HEK293 (cell line): ENCODE results near the gene LAMTOR4.

Source experiments
- CTCF ChIA-PET: fragments of 350-600 bp; formaldehyde crosslinking; extraction: SDS; loops from one replicate; lab custom pipeline; 2021; ENCODE audit warnings: antibody characterized with exemption; lab: Yijun Ruan, JAX
- POLR2A ChIA-PET: fragments of 300-600 bp; formaldehyde crosslinking; extraction: SDS; loops from one replicate; lab custom pipeline; 2020; ENCODE audit warnings: antibody characterized with exemption, inconsistent platforms; lab: Yijun Ruan, JAX
- H3K27ac ChIP-seq: fragments of 200-500 bp; sonication (Bioruptor generic); 2 replicates; pipeline ENCODE4 v1.5.1; 2014; ENCODE audit warnings: low read depth, low read length, control low read depth, inconsistent platforms; ENCODE audit errors: extremely low read depth
- H3K36me3 ChIP-seq, 2 experiments: fragments of 200-500 bp in 1 of 2; sonication (Bioruptor generic) in 1 of 2; 1 replicate in 1 of 2; 2 replicates in 1 of 2; pipeline ENCODE4 v1.5.1; 2014 to 2017; ENCODE audit warnings: inconsistent platforms in 2 of 2, low read length in 2 of 2; ENCODE audit not compliant: control insufficient read depth in 2 of 2, insufficient read depth in 1 of 2
- H3K4me1 ChIP-seq: fragments of 200-500 bp; sonication (Bioruptor generic); 2 replicates; pipeline ENCODE4 v1.5.1; 2014; ENCODE audit warnings: mild to moderate bottlenecking, low read length, inconsistent platforms; ENCODE audit not compliant: control insufficient read depth, insufficient read depth
- H3K4me3 ChIP-seq: 2 replicates; pipeline ENCODE4 v1.5.1; 2011; ENCODE audit warnings: low read depth, mild to moderate bottlenecking, control low read depth, low read length, moderate library complexity
- H3K9me3 ChIP-seq: fragments of 200-500 bp; sonication (Bioruptor generic); 2 replicates; pipeline ENCODE4 v1.5.1; 2014; ENCODE audit warnings: low read depth, low read length, inconsistent platforms; ENCODE audit not compliant: control insufficient read depth, insufficient read depth
- ELK4 ChIP-seq: IDR thresholded peaks from 2 replicates; pipeline ENCODE4 v1.6.1; 2011; ENCODE audit warnings: mild to moderate bottlenecking, low read depth, low read length, borderline replicate concordance
- KLF1 ChIP-seq: fragments of 450-650 bp; formaldehyde crosslinking; IDR thresholded peaks from 2 replicates; pipeline ENCODE4 v1.5.1; 2016; ENCODE audit warnings: missing biosample characterization, missing genetic modification characterization
- SCRT1 ChIP-seq: fragments of 450-650 bp; formaldehyde crosslinking; IDR thresholded peaks from 2 replicates; pipeline ENCODE4 v1.5.1; 2016; ENCODE audit warnings: missing biosample characterization, missing genetic modification characterization, borderline replicate concordance
- SCRT2 ChIP-seq: fragments of 450-650 bp; formaldehyde crosslinking; IDR thresholded peaks from 2 replicates; pipeline ENCODE4 v1.5.1; 2016; ENCODE audit warnings: missing biosample characterization, missing genetic modification characterization
- ZBTB10 ChIP-seq: fragments of 450-650 bp; formaldehyde crosslinking; IDR thresholded peaks from 2 replicates; pipeline ENCODE4 v1.5.1; 2016; ENCODE audit warnings: missing biosample characterization, missing genetic modification characterization
- ZBTB7A ChIP-seq: fragments of 450-650 bp; formaldehyde crosslinking; IDR thresholded peaks from 2 replicates; pipeline ENCODE4 v1.5.1; 2016; ENCODE audit warnings: low read depth, missing biosample characterization, missing genetic modification characterization
- ZNF133 ChIP-seq: fragments of 450-650 bp; formaldehyde crosslinking; IDR thresholded peaks from 2 replicates; pipeline ENCODE4 v1.5.1; 2016; ENCODE audit warnings: missing biosample characterization, missing genetic modification characterization
- ZNF211 ChIP-seq: fragments of 450-650 bp; formaldehyde crosslinking; IDR thresholded peaks from 2 replicates; pipeline ENCODE4 v1.5.1; 2016; ENCODE audit warnings: low read depth, missing biosample characterization, missing genetic modification characterization
- ZNF311 ChIP-seq: fragments of 450-650 bp; formaldehyde crosslinking; IDR thresholded peaks from 2 replicates; pipeline ENCODE4 v1.5.1; 2017; ENCODE audit warnings: missing biosample characterization, missing genetic modification characterization, borderline replicate concordance
- ZNF350 ChIP-seq: fragments of 450-650 bp; formaldehyde crosslinking; IDR thresholded peaks from 2 replicates; pipeline ENCODE4 v1.5.0; 2017; ENCODE audit warnings: missing biosample characterization, mild to moderate bottlenecking, missing genetic modification characterization
- ZNF433 ChIP-seq: fragments of 450-650 bp; formaldehyde crosslinking; IDR thresholded peaks from 2 replicates; pipeline ENCODE4 v1.5.1; 2016; ENCODE audit warnings: missing biosample characterization, missing genetic modification characterization, low read depth
- ZNF473 ChIP-seq: fragments of 450-650 bp; formaldehyde crosslinking; IDR thresholded peaks from 2 replicates; pipeline ENCODE4 v1.5.1; 2017; ENCODE audit warnings: missing biosample characterization, missing genetic modification characterization
- ZNF514 ChIP-seq: fragments of 450-650 bp; formaldehyde crosslinking; IDR thresholded peaks from 2 replicates; pipeline ENCODE4 v1.5.1; 2016; ENCODE audit warnings: missing biosample characterization, missing genetic modification characterization
- ZNF518A ChIP-seq: fragments of 450-650 bp; formaldehyde crosslinking; conservative IDR thresholded peaks from 2 replicates; pipeline ENCODE4 v1.5.1; 2016; ENCODE audit warnings: low read depth, missing biosample characterization, missing genetic modification characterization
- ZNF555 ChIP-seq: fragments of 450-650 bp; formaldehyde crosslinking; conservative IDR thresholded peaks from 2 replicates; pipeline ENCODE4 v1.5.1; 2017; ENCODE audit warnings: missing biosample characterization, mild to moderate bottlenecking, missing genetic modification characterization, inconsistent platforms
- ZNF623 ChIP-seq: fragments of 450-650 bp; formaldehyde crosslinking; IDR thresholded peaks from 2 replicates; pipeline ENCODE4 v1.5.1; 2016; ENCODE audit warnings: missing biosample characterization, missing genetic modification characterization
- ZNF660 ChIP-seq: fragments of 450-650 bp; IDR thresholded peaks from 2 replicates; pipeline ENCODE4 v1.5.1; 2018; ENCODE audit warnings: missing biosample characterization, mild to moderate bottlenecking, missing genetic modification characterization
- ZNF837 ChIP-seq: fragments of 450-650 bp; formaldehyde crosslinking; IDR thresholded peaks from 2 replicates; pipeline ENCODE4 v1.5.1; 2016; ENCODE audit warnings: missing biosample characterization, missing genetic modification characterization
- ZNF843 ChIP-seq: fragments of 450-650 bp; formaldehyde crosslinking; IDR thresholded peaks from 2 replicates; pipeline ENCODE4 v1.5.1; 2016; ENCODE audit warnings: missing biosample characterization, missing genetic modification characterization
- TF ChIP-seq, protein P1 (sequence below): fragments of 450-650 bp; formaldehyde crosslinking; IDR thresholded peaks from 2 replicates; pipeline ENCODE4 v1.5.1; 2016; ENCODE audit warnings: missing biosample characterization, missing genetic modification characterization

The LAMTOR4 gene

GRCh38 chr7:100132126-100132525, 16.6 kb upstream of the LAMTOR4 start:
- Histone ChIP-seq H3K36me3 (no peaks in the 10 kb centered on the region), H3K9me3 (no peaks in the 10 kb centered on the region), H3K4me3 (no peak overlapping the region), H3K4me1 (no peaks in the 10 kb centered on the region), H3K27ac (no peak overlapping the region)
- ChIA-PET CTCF (interaction anchor here (0.6 to 8.7 kb wide), 31 partner anchors 8 to 1731 kb away, joined by 3 to 119 read pairs (median 5); partner anchors contain the start of genes AP4M1, GAL3ST4, GPC2 and MCM7), POLR2A (interaction anchor here (0.9 to 1.3 kb wide), 3 partner anchors 17 to 297 kb away, joined by 3 to 7 read pairs (median 5); partner anchors contain the start of genes AP4M1, LAMTOR4, MCM7 and ZCWPW1)
- TF ChIP-seq ZNF133 (tag by site-specific recombination) (peak; percentile 60; the same call in 1 of the 2 replicates), ZNF555 (tag by site-specific recombination) (no peak), ZNF623 (no peak), KLF1 (tag by site-specific recombination) (peak; percentile 26; the same call in 1 of the 2 replicates)

GRCh38 chr7:100132697-100133151, 16.0 kb upstream of the LAMTOR4 start:
- Histone ChIP-seq H3K9me3 (no peaks in the 10 kb centered on the region), H3K36me3 (no peaks in the 10 kb centered on the region), H3K4me3 (no peak overlapping the region), H3K27ac (no peak overlapping the region), H3K4me1 (no peaks in the 10 kb centered on the region)
- ChIA-PET CTCF (interaction anchor here (0.6 to 8.7 kb wide), 43 partner anchors 8 to 1731 kb away, joined by 3 to 119 read pairs (median 4); partner anchors contain the start of genes AP4M1, GAL3ST4, GPC2 and LAMTOR4), POLR2A (interaction anchor here (0.7 to 1.5 kb wide), 6 partner anchors 16 to 296 kb away, joined by 3 to 7 read pairs (median 4); partner anchors contain the start of genes AP4M1, LAMTOR4, MCM7 and ZCWPW1)
- TF ChIP-seq ZNF843 (tag by site-specific recombination) (no peak), ZNF211 (tag by site-specific recombination) (no peak), ZNF518A (tag by site-specific recombination) (no peak), ZNF473 (tag by site-specific recombination) (no peak), ZBTB10 (no peak), ZNF133 (tag by site-specific recombination) (no peak), ZNF555 (tag by site-specific recombination) (no peak), ZNF514 (no peak), ZBTB7A (tag by site-specific recombination) (no peak), ZNF350 (tag by site-specific recombination) (no peak), SCRT1 (no peak), ZNF433 (no peak), ZNF837 (tag by site-specific recombination) (no peak), ELK4 (no peak), ZNF660 (tag by site-specific recombination) (0 out of 2 replicates have a peak, but pooled peaks have one; percentile 44), ZNF311 (tag by site-specific recombination) (no peak), SCRT2 (tag by site-specific recombination) (no peak)
- TF ChIP-seq, protein P1, sequence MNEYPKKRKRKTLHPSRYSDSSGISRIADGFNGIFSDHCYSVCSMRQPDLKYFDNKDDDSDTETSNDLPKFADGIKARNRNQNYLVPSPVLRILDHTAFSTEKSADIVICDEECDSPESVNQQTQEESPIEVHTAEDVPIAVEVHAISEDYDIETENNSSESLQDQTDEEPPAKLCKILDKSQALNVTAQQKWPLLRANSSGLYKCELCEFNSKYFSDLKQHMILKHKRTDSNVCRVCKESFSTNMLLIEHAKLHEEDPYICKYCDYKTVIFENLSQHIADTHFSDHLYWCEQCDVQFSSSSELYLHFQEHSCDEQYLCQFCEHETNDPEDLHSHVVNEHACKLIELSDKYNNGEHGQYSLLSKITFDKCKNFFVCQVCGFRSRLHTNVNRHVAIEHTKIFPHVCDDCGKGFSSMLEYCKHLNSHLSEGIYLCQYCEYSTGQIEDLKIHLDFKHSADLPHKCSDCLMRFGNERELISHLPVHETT (tag by site-specific recombination) = no peak
